ENCODE data around the gene MTHFD1. TPM values are rescaled to one million over a fixed set of nuclear protein-coding genes. Genes with fewer than 3 reads are reported as not detected.

Gene MTHFD1
- total RNA-seq, 1 experiment from 2014 or later, result 153 TPM

GRCh38 chr14:64388533-64389285, 556 bp downstream of the MTHFD1 start:
- H3K79me2 ChIP-seq (ENCODE audit: insufficient read depth, low read length), result peaks cover 62% of the 10 kb centered on the region
- peak overlapping the region; percentile 71 to 83 for H3K4me3 ChIP-seq (replicated peaks in 1 of 2; ENCODE audit: low read depth in 1 of 2, low read length in 2 of 2)
- BruUV-seq (replicated peaks), result TSS peak; percentile 75
- RAD21 ChIA-PET (ENCODE audit: low non-redundant PET in 1 of 2, low total read pairs in 2 of 2, uncharacterized antibody in 2 of 2, unreplicated experiment in 2 of 2), result no interaction called here
- H3K9ac ChIP-seq (ENCODE audit: low read length), result peak overlapping the region; percentile 97
- intact Hi-C loops (cut with micrococcal nuclease), result loop anchor here (1.0 kb wide), 1 partner anchor 117 kb away; no protein-coding TSS in a partner anchor
- H3K9me2 ChIP-seq (ENCODE audit: insufficient read depth), result no peaks in the 10 kb centered on the region; the same call in 1 of the 2 replicates
- CTCF ChIA-PET, result interaction anchor here (0.6 to 1.1 kb wide), 3 partner anchors 35 to 41 kb away, joined by 3 to 6 read pairs (median 3); no protein-coding TSS in a partner anchor
- peak overlapping the region; percentile 83 for H2AFZ ChIP-seq (ENCODE audit: low read depth, low read length, poor library complexity, severe bottlenecking)
- peaks cover 9 to 23% of the 10 kb centered on the region in 2 experiments for H3K4me1 ChIP-seq (ENCODE audit: control insufficient read depth in 1 of 2, insufficient read depth in 2 of 2, low read length in 2 of 2)
- DNase-seq (ENCODE audit: low read depth, low spot score), result no peak
- TF ChIP-seq SIN3A (IDR thresholded peaks at IDR 0.05; ENCODE audit: low read depth) (peak; percentile 16; the same call in 1 of the 2 replicates), YY1 (IDR thresholded peaks at IDR 0.05; ENCODE audit: extremely low read depth, insufficient replicate concordance, low read depth, low read length) (no peak)
- H4K20me1 ChIP-seq (ENCODE audit: insufficient read depth), result no peaks in the 10 kb centered on the region
- H3K9me3 ChIP-seq (ENCODE audit: control insufficient read depth in 1 of 2, insufficient read depth in 1 of 2, low read depth in 1 of 2, low read length in 2 of 2), result no peaks in the 10 kb centered on the region
- POLR2A ChIA-PET, result interaction anchor here (0.6 to 1.9 kb wide), 11 partner anchors 9 to 241 kb away, joined by 3 to 17 read pairs (median 5); partner anchors contain the start of gene ZBTB1
- peaks cover 5 to 11% of the 10 kb centered on the region in 2 experiments; a peak in 2 of 4 replicates for H3K36me3 ChIP-seq (ENCODE audit: control insufficient read depth in 1 of 2, insufficient read depth in 2 of 2, low read length in 2 of 2)
- ATAC-seq, result peak; percentile 9; the same call in 1 of the 2 replicates
- H3K4me2 ChIP-seq (ENCODE audit: low read length), result peak overlapping the region; percentile 79
- peak overlapping the region; percentile 63 for H3K27ac ChIP-seq (ENCODE audit: low read depth, low read length)
- H3K27me3 ChIP-seq (ENCODE audit: insufficient read depth, low read length), result no peaks in the 10 kb centered on the region

- Histone ChIP-seq H3K4me3 (replicated peaks in 1 of 2; ENCODE audit: low read depth in 1 of 2, low read length in 2 of 2) (no peak overlapping the region), H2AFZ (ENCODE audit: low read depth, low read length, poor library complexity, severe bottlenecking) (no peak overlapping the region), H3K27me3 (ENCODE audit: insufficient read depth, low read length) (no peaks in the 10 kb centered on the region), H3K9me2 (ENCODE audit: insufficient read depth) (no peaks in the 10 kb centered on the region; the same call in 1 of the 2 replicates), H3K79me2 (ENCODE audit: insufficient read depth, low read length) (peaks cover 87% of the 10 kb centered on the region), H3K4me1 (ENCODE audit: control insufficient read depth in 1 of 2, insufficient read depth in 2 of 2, low read length in 2 of 2) (peaks cover 9 to 23% of the 10 kb centered on the region in 2 experiments), H3K4me2 (ENCODE audit: low read length) (no peak overlapping the region), H3K36me3 (ENCODE audit: control insufficient read depth in 1 of 2, insufficient read depth in 2 of 2, low read length in 2 of 2) (peaks cover 5 to 11% of the 10 kb centered on the region in 2 experiments; a peak in 3 of 4 replicates), H3K9me3 (ENCODE audit: control insufficient read depth in 1 of 2, insufficient read depth in 1 of 2, low read depth in 1 of 2, low read length in 2 of 2) (no peaks in the 10 kb centered on the region), H3K27ac (ENCODE audit: low read depth, low read length) (no peak overlapping the region), H3K9ac (ENCODE audit: low read length) (no peak overlapping the region), H4K20me1 (ENCODE audit: insufficient read depth) (no peaks in the 10 kb centered on the region)
- DNase-seq (ENCODE audit: low read depth, low spot score) (no peak), ATAC-seq (no peak)
- ChIA-PET RAD21 (ENCODE audit: low non-redundant PET in 1 of 2, low total read pairs in 2 of 2, uncharacterized antibody in 2 of 2, unreplicated experiment in 2 of 2) (no interaction called here), CTCF (no interaction called here), POLR2A (no interaction called here)
- no TSS peak for BruUV-seq (replicated peaks)
- intact Hi-C loops (cut with micrococcal nuclease), result no loop called here
- TF ChIP-seq CBX3 (IDR thresholded peaks at IDR 0.05; ENCODE audit: low read depth), result no peak
- TF ChIP-seq EZH2phosphoT487 (IDR thresholded peaks at IDR 0.05; ENCODE audit: borderline replicate concordance), result no peak
- TF ChIP-seq JUND (IDR thresholded peaks at IDR 0.05), result no peak
- no peak for TF ChIP-seq TCF7L2 (IDR thresholded peaks at IDR 0.05; ENCODE audit: borderline replicate concordance, extremely low read depth, insufficient read depth, insufficient read length)
- no peak for TF ChIP-seq SP1 (IDR thresholded peaks at IDR 0.05; ENCODE audit: low read depth)
- no peak for TF ChIP-seq MAX (IDR thresholded peaks at IDR 0.05)
Measured at GRCh38 chr14:64391113-64391725, 3.1 kb downstream of the MTHFD1 start.
